ENCODE measurements around the gene EIF2B2.

The EIF2B2 gene

DNA sequence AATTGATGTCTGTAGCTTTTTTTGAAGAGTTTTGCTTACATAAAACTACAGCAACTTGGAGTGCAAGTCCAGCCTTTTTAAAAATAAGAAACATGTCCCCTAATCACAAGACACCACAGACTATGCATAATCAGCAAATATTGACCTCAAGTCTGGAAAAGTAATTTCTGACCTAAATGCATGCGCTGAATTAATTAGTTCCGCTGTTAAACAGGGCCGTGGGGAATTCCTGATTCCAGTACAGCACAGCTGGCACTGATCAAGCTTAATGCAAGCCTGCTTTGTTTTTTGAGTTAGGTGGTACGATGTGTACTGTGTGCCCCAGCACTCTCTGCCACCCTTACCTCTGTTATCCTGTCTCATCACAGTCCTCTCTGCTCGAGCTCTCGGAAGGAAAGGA is 39.3 kb downstream of the EIF2B2 start:
- no peak for DNase-seq (ENCODE audit: low read depth in 2 of 2)

- DNase-seq (ENCODE audit: low read depth in 2 of 2), result no peak
Measured at GRCh38 chr14:75044322-75044721, 41.6 kb downstream of the EIF2B2 start.

- no peak for DNase-seq (ENCODE audit: low read depth in 2 of 2)
Measured at GRCh38 chr14:75044752-75045151, 42.0 kb downstream of the EIF2B2 start.

DNA sequence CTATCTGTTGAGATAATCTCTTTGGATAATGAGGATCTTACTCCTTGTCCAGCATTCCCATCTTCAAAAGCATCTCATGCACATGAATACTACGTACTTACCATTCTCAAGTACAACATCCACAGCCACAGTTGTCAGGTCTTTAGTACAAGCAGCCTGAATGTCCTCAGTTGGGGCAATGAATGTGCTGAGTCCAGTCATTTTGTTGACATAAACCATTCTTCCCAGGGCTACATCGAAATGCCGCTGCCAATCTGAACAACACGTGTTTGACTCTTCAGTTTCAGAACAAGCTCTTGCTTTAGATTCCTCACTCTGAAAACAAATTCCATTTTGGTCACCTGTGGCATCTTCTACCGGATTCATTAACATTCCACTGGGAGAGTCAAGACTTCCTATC is 43.6 kb downstream of the EIF2B2 start:
- DNase-seq (ENCODE audit: low read depth in 2 of 2), result no peak

GRCh38 chr14:75046899-75047298 is 44.2 kb downstream of the EIF2B2 start:
- no peak for DNase-seq (ENCODE audit: low read depth in 2 of 2)

- no peak for DNase-seq (ENCODE audit: low read depth in 2 of 2)
Measured at GRCh38 chr14:75047506-75047905, 44.8 kb downstream of the EIF2B2 start.

GRCh38 chr14:75048101-75048500 is 45.4 kb downstream of the EIF2B2 start:
- no peak for DNase-seq (ENCODE audit: low read depth in 2 of 2)

GRCh38 chr14:75049136-75049535 is 46.4 kb downstream of the EIF2B2 start:
- DNase-seq (ENCODE audit: low read depth in 2 of 2), result no peak

GRCh38 chr14:75049731-75050201 is 47.0 kb downstream of the EIF2B2 start:
- DNase-seq (ENCODE audit: low read depth in 2 of 2), result no peak

DNA sequence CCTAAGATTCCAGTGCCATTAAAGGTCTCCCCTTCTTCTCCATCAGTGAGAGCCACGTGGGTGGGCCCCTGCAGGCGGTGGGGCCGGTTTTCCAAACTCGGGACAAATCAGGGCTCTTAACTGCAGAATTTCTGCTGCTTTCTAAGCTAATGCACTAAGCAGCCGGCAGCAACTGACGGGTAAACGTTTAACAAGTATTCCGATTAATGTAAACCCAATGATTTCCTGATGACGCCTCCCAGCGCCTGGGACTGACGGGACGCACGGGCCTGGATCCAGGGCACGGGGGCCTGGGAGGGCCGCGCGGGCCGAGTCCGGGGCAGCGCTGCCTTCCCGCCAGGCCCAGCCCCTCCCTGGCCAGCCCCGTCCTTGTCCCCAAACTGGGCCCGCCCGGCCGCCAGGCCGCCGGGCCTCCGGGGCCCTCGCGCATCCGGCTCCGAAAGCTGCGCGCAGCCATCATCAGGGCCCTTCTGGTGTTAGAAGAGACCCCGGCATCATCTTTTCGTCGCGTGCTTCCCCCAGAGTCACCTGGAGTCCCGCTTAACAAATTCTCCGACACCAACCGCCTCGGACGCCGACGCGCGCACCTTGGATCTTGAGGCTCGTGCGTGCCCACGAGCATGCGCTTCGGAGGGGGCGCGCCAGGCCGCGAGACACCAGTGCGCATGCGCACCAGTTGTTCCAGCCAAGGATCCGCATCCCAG is 48.3 kb downstream of the EIF2B2 start, which contains the start of gene MLH3:
TSS of gene MLH3 (minus strand) at position 616 of the 704 bp plus-strand sequence. CDS start 1,812 bp downstream, outside the sequence.
- DNase-seq (ENCODE audit: low read depth in 2 of 2), result peak; percentile 58 to 69

GRCh38 chr14:75051556-75051899 is 48.8 kb downstream of the EIF2B2 start:
- no peak for DNase-seq (ENCODE audit: low read depth in 2 of 2)

DNA sequence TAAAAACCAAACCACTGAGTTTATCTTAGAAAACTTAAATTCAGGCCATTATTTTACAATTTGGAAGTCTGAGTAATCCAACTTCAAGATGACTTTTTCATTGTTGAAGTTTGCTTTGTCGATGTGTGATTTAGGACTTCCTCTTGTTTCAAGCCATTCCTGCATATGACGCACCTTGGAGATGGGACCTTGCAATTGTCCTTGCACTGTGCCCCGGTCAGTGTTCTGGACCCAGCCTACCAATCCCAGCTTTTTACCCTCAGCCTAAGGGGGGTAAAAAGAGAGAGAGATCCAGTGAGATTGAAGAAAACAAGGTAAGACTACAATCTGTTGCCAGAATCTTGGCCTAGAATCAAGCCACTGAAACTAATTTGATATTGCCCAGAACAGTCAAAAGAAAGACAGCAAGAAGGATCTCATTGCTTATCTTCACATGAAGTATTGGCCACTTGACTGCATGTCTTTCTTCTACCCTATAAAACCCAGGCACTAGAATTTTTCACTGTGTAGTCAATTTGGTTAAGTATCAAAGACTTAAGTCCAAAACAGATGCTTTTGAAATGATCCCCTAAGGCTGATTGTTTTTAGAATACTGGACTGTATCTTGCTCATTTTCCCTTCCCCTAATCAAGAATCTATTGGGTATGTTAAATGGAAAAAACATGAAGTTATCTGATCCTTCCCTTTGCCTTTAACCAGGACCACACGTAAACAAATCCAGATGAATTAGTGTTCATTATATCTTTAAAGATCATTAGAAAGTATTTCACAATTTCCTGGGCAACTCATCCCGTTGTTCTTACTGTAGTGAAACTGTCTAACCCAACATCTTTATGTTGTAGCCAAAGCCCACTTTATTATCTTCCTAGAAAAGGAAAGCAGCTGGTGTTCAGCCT is 50.9 kb downstream of the EIF2B2 start:
- DNase-seq (ENCODE audit: low read depth in 2 of 2), result no peak

- no peak for DNase-seq (ENCODE audit: low read depth in 2 of 2)
Measured at GRCh38 chr14:75054421-75054820, 51.7 kb downstream of the EIF2B2 start.

GRCh38 chr14:75059642-75060041 is 56.9 kb downstream of the EIF2B2 start:
- DNase-seq (ENCODE audit: low read depth in 2 of 2), result no peak

DNA sequence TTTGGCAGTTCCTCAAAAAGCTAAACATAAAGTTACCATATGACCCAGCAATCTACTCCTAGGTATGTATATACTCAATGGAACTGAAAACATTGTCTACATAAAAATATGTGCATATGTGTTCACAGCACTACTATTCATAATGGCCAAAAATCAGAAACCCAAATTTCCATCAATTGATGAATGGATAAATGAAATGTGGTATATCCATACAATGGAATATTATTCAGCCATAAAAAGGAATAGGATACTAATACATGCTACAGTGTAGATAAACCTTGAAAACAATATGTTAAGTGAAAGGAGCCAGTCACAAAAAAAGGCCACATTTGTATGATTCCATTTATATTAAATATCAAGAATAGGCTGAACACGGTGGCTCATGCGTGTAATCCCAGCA is 57.7 kb downstream of the EIF2B2 start:
- no peak for DNase-seq (ENCODE audit: low read depth in 2 of 2)

Data from activated CD4-positive, alpha-beta T cell treated with anti-CD3 and anti-CD28 coated beads for 24 hours (primary cell).